PFSK-1 (cell line): ENCODE data around the gene FEM1C.

Experiments used
- FOXP2 ChIP-seq: optimal IDR thresholded peaks from 2 replicates; pipeline ENCODE3; 2011; ENCODE audit warnings: borderline replicate concordance, control low read depth, inconsistent platforms; ENCODE audit not compliant: insufficient read depth; ENCODE audit errors: extremely low read length, extremely low read depth
- POLR2AphosphoS5 ChIP-seq: IDR thresholded peaks from 2 replicates; pipeline ENCODE4 v1.6.1; 2012; ENCODE audit warnings: low read depth, mild to moderate bottlenecking, control low read depth, low read length, moderate library complexity
- REST ChIP-seq, 2 experiments: IDR thresholded peaks; 2 replicates each; pipeline versions ENCODE4 v1.6.1 to v1.8.0; 2011 to 2012; ENCODE audit warnings: low read depth in 2 of 2, low read length in 2 of 2, control low read depth in 1 of 2, inconsistent platforms in 1 of 2, mild to moderate bottlenecking in 1 of 2, moderate library complexity in 1 of 2; ENCODE audit not compliant: insufficient read depth in 1 of 2
- SIN3A ChIP-seq: IDR thresholded peaks from 2 replicates; pipeline ENCODE4 v1.6.1; 2012; ENCODE audit warnings: mild to moderate bottlenecking, low read length, moderate library complexity, borderline replicate concordance; ENCODE audit not compliant: insufficient read depth
- TAF1 ChIP-seq: IDR thresholded peaks from 2 replicates; pipeline ENCODE4 v1.6.1; 2012; ENCODE audit warnings: low read length, control low read depth, borderline replicate concordance; ENCODE audit not compliant: insufficient read depth

The FEM1C gene

DNA sequence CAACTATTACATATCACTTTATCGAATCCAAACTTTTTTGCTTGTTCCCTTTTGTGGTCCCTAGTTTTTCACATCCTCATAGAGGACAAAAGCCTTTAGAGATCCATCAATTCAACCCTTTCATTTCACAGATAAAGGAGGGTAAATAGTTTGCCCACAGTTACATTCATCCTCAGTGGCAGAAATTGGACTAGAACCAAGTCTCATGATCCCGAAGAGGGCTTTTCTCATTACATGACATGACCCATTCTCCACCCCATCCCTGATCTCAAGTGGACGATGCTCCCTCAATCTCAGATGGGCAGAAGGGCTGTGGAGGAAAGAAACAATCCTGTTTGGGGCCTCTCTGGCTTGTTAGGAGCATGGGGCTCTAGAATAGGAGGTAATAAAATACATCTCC lies 34.6 kb upstream of the FEM1C start:
- TF ChIP-seq REST (IDR thresholded peaks at IDR 0.05; ENCODE audit: insufficient read depth in 1 of 2, low read depth in 2 of 2, low read length in 2 of 2) (no peak), TAF1 (no peak), SIN3A (no peak), POLR2AphosphoS5 (no peak), FOXP2 (no peak)

GRCh38 chr5:115578657-115579056 lies 34.1 kb upstream of the FEM1C start:
- TF ChIP-seq POLR2AphosphoS5 (no peak), FOXP2 (no peak), SIN3A (no peak), TAF1 (no peak), REST (IDR thresholded peaks at IDR 0.05; ENCODE audit: insufficient read depth in 1 of 2, low read depth in 2 of 2, low read length in 2 of 2) (no peak)

- TF ChIP-seq FOXP2 (no peak), REST (IDR thresholded peaks at IDR 0.05; ENCODE audit: insufficient read depth in 1 of 2, low read depth in 2 of 2, low read length in 2 of 2) (no peak), SIN3A (no peak), POLR2AphosphoS5 (no peak), TAF1 (no peak)
These were observed 33.2 kb upstream of the FEM1C start for GRCh38 chr5:115577741-115578140.

DNA sequence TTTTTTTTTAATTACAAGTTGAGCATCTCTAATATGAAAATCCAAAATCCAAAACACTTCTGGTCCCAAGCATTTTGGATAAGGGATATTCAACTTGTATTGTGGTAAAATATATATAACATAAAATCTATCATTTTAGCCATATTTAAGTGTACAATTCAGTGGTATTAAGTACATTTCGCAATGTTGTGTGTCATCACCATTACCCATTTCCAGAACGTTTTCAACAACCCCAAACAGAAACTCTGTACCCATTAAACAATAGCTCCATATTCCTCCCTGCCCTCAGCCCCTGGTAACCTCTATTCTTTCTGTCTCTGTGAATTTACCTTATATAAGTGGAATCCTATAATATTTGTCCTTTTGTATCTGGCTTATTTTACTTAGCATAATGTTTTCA lies 32.8 kb upstream of the FEM1C start:
- no peak for TF ChIP-seq POLR2AphosphoS5
- no peak for TF ChIP-seq TAF1
- no peak for TF ChIP-seq SIN3A
- no peak for TF ChIP-seq REST (IDR thresholded peaks at IDR 0.05; ENCODE audit: insufficient read depth in 1 of 2, low read depth in 2 of 2, low read length in 2 of 2)
- no peak for TF ChIP-seq FOXP2
